ENCODE results near the gene HSPB7.

Gene HSPB7

DNA sequence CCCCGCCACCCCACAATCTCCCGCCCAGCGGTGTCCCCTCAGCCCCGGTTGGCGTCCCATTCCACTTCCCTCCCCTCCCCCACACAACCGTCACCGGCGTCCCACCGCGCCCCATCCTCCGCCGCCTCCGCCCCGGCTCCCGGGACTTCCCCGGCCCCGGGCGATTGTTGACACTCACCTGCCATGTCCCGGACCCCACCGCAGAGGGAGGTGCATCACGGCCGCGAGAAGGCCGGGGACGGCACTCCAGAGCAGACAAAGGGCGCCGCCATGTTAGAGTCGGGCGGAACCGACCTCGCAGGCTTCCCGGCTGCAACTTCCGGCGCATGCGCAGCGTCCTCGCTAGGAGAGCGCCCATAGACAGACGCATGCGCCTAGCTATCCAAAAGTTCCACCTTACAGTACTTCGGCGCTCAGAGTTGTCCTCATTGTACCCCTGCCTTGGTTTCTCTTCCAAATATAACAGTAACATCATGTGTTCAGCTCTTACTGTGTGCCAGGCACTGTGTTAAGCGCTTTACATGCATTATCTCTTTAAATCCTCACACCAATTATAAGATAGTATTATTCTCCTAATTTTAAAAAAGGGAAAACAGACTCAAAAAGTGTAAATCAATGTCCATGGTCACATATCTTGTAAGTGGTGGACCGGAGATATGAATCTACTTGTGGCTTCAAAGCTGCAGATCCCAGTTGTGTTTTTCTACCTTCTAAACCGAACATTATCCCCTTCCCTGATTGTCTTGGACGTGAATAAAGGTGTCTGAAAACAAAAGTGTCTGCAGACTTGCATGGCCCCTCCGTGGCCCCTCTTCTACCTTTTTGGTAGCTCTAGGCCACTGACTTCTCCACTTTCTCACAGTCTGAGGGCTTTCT, 41.8 kb downstream of the HSPB7 start, which contains the start of gene ZBTB17:
ZBTB17 (minus strand) TSS at position 297 of the 876 bp plus-strand sequence. CDS start 27,606 bp downstream, outside the sequence.
- DNase-seq (ENCODE audit: low spot score): peak; percentile 95

DNA sequence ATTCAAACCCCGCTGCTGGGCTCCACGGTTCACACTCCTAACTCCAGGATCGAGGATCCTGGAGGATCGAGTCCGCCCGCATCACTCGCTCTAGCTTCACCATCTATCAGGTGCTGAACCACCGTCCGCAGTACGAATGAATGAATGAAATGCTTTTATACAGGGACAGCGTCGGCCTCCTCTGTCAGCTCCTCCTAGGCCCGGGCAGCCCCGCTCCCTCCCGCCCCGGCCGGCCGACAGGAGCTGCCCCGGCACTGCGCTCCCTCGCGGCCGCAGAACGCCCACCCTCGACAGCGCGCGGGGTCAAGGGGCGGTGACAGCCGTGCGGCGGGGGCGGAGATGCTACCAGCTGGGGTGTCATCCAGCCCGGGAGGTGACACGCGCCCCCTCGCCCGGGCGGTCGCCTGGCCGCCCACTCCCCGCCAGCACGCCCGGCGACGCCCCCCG, 42.5 kb downstream of the HSPB7 start:
- DNase-seq (ENCODE audit: low spot score): no peak

DNA sequence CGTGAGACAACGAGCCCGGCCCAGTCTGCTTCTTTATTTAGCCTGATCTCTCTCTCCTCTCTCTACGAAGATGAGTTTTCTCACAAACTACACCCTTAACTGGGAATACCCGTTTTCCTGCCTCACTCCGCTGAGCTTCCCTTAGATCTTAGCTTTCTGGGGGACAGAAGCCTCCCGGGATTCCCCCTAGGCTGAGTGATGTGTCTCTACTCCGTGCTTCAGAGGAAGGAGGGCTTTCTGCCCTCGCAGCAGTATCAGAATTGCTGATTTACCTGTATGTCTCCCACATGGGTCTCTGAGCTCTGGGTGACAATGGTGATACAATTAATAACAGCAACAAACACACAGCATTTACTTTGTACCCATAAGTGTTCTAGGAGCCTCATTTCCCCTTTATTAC, 43.0 kb downstream of the HSPB7 start:
- DNase-seq (ENCODE audit: low spot score): no peak

DNA sequence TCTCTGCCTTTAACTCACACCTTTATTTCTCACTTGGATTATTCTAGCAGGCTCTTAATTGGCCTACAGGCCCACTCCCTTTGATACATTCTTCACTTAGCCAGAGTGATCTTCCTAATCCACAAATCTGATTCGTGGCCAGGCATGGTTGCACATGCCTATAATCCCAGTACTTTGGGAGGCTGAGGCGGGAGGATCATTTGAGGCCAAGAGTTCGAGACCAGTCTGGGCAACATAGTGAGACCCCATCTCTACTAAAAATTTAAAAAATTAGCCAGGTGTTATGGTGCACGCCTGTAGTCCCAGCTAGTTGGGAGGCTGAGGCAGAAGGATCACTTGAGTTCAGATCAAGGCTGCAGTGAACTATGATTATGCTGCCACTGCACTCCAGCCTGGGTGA, 44.1 kb downstream of the HSPB7 start:
- DNase-seq (ENCODE audit: low spot score): no peak

DNA sequence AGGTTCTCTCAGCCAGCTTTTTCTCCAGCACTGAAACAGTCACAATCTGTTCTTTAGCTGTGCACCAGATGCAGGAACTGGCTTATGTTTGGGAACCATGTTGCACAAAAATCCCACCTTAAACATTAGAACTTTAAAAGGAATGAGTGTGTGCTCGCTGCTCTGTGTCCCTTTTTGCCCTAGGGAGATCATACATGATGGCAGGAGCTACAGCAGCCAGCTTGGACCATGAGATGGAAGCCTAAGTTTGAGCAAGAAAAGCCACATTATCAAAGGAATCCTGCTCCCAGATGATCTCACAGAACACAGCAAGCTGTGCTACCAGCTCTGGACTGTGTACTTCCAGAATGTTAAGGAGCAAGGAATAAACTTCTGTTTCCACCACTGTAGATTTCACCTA, 45.4 kb downstream of the HSPB7 start:
- DNase-seq (ENCODE audit: low spot score): no peak

DNA sequence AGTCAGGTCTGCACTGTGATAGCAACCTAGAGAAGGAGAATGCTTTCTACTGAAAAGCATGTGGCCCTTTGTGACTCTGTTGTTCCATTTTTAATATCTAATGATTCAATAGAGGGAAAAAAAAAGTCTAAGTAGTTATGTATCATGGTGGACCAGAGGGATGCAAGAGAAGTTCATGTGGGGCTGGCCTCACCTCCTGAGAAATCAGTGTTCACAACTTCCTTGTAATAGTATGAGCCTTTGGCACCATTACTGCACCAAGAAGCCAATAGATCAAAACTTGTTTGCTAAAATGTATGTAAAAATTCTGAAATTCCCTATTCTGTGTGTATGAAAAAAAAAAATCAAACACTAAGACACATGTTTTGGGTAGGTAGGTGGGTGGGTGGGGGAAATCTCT, 46.9 kb downstream of the HSPB7 start:
- no peak for DNase-seq (ENCODE audit: low spot score)

DNA sequence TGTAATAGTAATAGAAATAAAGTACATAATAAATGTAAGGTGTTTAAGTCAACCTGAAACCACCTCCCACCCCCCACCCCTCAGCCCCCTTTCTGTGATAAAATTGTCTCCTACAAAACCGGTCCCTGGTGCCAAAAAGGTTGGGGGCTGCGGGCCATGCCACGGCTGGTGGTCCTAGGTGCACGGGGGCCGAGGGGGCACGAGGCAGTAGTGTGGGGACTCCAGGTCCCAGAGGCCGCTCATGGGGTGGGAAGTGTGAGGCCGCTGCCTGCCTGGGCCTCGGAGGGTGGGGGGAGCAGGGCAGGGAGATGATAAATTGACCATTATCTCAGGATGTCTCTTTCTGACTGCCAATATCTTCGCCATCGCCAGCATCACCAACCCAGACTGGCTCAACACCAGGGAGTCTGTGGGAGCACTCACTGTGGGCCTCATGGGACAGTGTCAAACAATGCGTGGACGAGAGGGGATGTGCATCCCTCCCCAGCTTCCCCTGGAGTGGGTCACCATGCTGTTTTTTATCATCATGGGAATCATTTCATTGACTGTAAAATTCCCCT, 48.4 kb downstream of the HSPB7 start:
- no peak for DNase-seq (ENCODE audit: low spot score)

DNA sequence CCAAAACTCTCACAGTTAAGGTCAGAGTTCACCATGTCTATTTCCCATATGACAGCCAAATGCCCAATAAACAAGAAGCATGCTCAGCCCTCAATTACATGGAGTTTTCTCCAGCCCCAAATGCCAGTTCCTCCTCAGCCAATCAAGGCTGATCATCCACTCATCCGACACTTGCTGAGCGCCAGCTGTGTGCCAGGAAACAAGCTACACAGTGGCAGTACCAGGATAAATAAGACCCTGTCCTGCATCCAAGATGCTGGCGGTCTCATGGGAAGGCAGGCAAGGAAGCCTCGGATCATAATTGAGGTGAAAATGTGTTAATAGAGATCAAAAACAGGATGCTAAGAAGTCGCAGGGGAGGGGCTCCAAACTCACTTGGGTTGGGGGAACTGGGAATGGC, 49.7 kb downstream of the HSPB7 start:
- DNase-seq (ENCODE audit: low spot score): no peak

DNA sequence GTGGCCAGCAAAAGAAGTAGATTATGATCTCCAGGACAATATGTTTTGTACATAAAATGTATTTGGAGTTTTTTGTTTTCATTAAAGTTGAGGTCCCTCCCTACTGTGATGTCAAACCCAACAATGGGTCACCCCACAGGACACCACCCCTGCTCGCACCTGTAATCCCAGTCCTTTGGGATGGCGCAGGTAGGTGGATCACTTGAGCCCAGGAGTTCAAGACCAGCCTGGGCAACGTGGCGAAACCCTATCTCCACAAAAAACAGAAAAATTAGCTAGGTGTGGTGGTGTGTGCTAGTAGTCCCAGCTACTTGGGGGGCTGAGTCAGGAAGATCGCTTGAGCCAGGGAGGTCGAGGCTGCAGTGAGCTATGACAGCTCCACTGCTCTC, 50.9 kb downstream of the HSPB7 start:
- DNase-seq (ENCODE audit: low spot score): no peak

DNA sequence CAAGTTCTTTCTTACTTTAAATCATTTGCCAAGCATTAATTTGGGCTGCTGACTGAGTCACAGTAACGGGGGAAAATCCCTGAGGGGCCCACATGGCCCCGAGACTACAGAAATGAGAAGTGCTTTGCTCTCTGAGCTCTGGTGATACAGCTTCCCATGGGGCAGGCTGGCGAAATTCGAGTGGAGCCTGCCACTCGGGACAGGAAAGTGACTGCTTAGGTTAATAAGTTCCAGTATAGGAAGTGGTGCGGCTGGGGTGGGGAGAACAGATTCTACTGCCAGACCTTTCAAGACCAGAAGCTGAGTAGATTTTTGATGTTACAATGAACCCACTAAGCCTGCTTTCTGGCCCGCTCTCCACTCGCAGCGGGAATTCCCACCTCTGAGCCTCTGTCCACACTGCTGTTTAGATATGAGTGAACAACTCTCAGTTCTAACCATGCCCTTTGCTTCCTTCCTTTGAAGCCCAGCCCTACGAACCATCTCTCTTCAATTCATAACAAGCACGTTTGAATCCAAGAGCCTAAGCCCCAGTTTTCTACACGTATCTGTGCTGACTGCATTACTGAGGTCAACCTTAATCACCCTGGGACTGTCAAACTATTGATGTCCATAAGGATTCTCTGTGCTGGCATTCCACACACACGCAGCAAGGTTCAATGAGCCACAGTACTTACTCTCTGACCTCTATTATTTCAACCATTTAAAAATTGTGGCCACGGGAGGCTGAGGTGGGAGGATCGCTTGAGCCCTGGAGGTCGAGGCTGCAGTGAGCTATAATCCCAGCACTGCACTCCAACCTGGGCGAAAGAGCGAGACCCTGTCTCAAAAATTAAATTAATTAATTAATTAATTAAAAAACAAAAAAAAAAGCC, 51.5 kb downstream of the HSPB7 start:
- DNase-seq (ENCODE audit: low spot score): no peak

DNA sequence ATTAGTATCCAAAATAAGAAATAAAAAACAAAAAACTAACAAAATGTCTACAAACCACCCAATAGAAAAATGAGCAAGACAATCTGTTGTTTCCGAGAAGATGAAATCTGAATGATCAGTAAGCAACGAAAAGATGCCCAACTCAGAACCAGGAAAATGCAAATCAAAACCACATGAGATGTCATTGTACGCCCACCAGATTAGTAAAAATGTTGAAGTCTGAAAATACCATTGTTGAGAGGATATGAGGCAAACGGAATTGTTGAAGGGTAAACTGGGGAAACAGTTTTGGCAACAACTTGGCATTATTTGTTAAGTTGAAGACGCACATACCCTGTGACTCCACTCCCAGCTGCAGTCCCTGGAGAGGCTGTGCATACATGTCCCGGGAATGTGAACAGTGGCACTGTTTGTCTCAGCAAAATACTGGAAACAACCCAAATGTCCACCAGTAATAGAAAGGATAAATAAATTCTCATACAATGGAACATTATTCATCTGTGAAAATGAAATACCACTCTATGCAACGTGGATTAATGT, 52.5 kb downstream of the HSPB7 start:
- DNase-seq (ENCODE audit: low spot score): no peak
